Measurements from ENCODE around the gene EEFSEC.

The EEFSEC gene

DNA sequence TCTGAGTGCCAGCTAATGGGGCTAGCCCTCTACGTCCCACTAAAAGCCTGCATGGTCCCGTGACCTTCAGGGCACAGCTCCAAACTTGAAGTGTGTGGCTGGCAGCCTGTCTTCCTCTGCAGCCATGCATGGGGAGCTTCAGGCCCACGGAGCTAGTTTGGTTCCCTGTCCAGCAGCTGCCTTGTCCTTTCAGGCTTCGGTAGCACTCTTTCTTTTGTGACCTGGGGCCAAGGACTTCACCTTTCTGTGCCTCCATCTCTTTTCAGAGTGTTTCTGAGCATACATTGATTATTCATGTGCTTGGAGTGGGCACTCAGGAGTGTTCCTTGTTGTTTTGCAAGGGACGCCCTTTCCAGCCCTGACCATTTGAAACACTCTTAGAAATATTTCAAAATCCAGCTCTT, 158.2 kb downstream of the EEFSEC start:
- no peak for DNase-seq (ENCODE audit: low spot score)
- Histone ChIP-seq H2AFZ (ENCODE audit: low read length) (no peak overlapping the region), H3K23ac (ENCODE audit: low read depth, low read length, poor library complexity) (peak overlapping the region; percentile 45), H3K4me2 (ENCODE audit: insufficient read depth, low read length, poor library complexity, severe bottlenecking) (no peak overlapping the region), H3K79me1 (ENCODE audit: low read depth, low read length) (no peaks in the 10 kb centered on the region), H3K4me3 (ENCODE audit: low read length in 2 of 2) (no peak overlapping the region), H2AK5ac (ENCODE audit: low read depth, low read length) (no peak overlapping the region), H3K27ac (replicated peaks; ENCODE audit: low read length) (no peak overlapping the region), H4K8ac (ENCODE audit: low read depth, low read length) (no peak overlapping the region), H3K4ac (ENCODE audit: low read length) (no peak overlapping the region), H3K36me3 (replicated peaks in 1 of 2; ENCODE audit: control insufficient read depth in 2 of 2, insufficient read depth in 2 of 2, low read length in 2 of 2) (no peaks in the 10 kb centered on the region), H2BK120ac (ENCODE audit: low read depth, low read length) (no peak overlapping the region), H2BK12ac (ENCODE audit: low read length) (no peak overlapping the region), H4K91ac (ENCODE audit: low read depth, low read length, poor library complexity) (peak overlapping the region; percentile 23), H2BK5ac (ENCODE audit: low read length) (no peak overlapping the region), H3K27me3 (ENCODE audit: control insufficient read depth in 3 of 3, insufficient read depth in 3 of 3, low read depth in 1 of 3, low read length in 3 of 3) (no peaks in the 10 kb centered on the region), H3K18ac (ENCODE audit: low read length) (no peak overlapping the region), H3K14ac (ENCODE audit: low read length) (no peak overlapping the region), H3K4me1 (ENCODE audit: control insufficient read depth in 2 of 2, insufficient read depth in 1 of 2, low read depth in 1 of 2, low read length in 2 of 2) (peaks cover 2 to 3% of the 10 kb centered on the region in 2 donors), H2BK15ac (ENCODE audit: low read length) (no peak overlapping the region), H3K9me3 (replicated peaks in 1 of 2; ENCODE audit: control insufficient read depth in 2 of 2, insufficient read depth in 1 of 2, low read depth in 1 of 2, low read length in 2 of 2) (no peaks in the 10 kb centered on the region), H3K9ac (ENCODE audit: low read depth, low read length, poor library complexity) (no peak overlapping the region)
- WGBS, 2 donors (ENCODE audit: extremely low coverage in 2 of 2, insufficient read length in 2 of 2, insufficient replicate concordance in 1 of 2), result no CpG with 5 or more reads among the region's 5 CpGs

DNA sequence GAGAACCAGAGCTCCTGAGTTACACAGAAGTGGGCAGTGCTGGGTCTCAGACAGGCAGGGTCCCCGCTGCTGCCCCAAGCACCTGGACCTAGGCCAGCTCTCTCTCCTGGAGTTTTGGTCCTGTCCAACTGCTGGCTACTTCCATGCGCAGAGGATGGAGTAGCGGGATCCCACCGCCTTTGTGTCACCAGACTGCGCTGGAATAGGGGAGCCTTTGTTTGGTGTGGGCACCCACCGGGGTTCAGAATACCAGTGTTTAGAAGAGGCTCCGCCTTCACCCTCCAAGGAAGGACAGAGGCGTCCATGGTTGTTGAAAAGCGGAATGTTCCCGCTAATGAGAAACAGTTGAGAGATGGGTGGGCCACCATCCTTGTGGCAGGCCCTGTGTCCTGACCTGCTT, 159.0 kb downstream of the EEFSEC start:
- H3K4me1 ChIP-seq (ENCODE audit: control insufficient read depth in 2 of 2, insufficient read depth in 1 of 2, low read depth in 1 of 2, low read length in 2 of 2), result peaks cover 5 to 11% of the 10 kb centered on the region in 2 donors
- no peak overlapping the region for H2BK120ac ChIP-seq (ENCODE audit: low read depth, low read length)
- H3K9ac ChIP-seq (ENCODE audit: low read depth, low read length, poor library complexity), result no peak overlapping the region
- no peaks in the 10 kb centered on the region for H3K9me3 ChIP-seq (replicated peaks in 1 of 2; ENCODE audit: control insufficient read depth in 2 of 2, insufficient read depth in 1 of 2, low read depth in 1 of 2, low read length in 2 of 2)
- H3K27me3 ChIP-seq (ENCODE audit: control insufficient read depth in 3 of 3, insufficient read depth in 3 of 3, low read depth in 1 of 3, low read length in 3 of 3), result no peaks in the 10 kb centered on the region
- no peak overlapping the region for H3K23ac ChIP-seq (ENCODE audit: low read depth, low read length, poor library complexity)
- H3K36me3 ChIP-seq (replicated peaks in 1 of 2; ENCODE audit: control insufficient read depth in 2 of 2, insufficient read depth in 2 of 2, low read length in 2 of 2), result no peaks in the 10 kb centered on the region
- H2BK5ac ChIP-seq (ENCODE audit: low read length), result no peak overlapping the region
- no peak overlapping the region for H2BK15ac ChIP-seq (ENCODE audit: low read length)
- no CpG with 5 or more reads among the region's 10 CpGs for WGBS, 2 donors (ENCODE audit: extremely low coverage in 2 of 2, insufficient read length in 2 of 2, insufficient replicate concordance in 1 of 2)
- H4K91ac ChIP-seq (ENCODE audit: low read depth, low read length, poor library complexity), result no peak overlapping the region
- no peak for DNase-seq (ENCODE audit: low spot score)
- no peak overlapping the region for H3K4me3 ChIP-seq (ENCODE audit: low read length in 2 of 2)
- H3K14ac ChIP-seq (ENCODE audit: low read length), result no peak overlapping the region
- H4K8ac ChIP-seq (ENCODE audit: low read depth, low read length), result no peak overlapping the region
- H3K4ac ChIP-seq (ENCODE audit: low read length), result no peak overlapping the region
- H2AFZ ChIP-seq (ENCODE audit: low read length), result no peak overlapping the region
- H3K79me1 ChIP-seq (ENCODE audit: low read depth, low read length), result no peaks in the 10 kb centered on the region
- no peak overlapping the region for H2BK12ac ChIP-seq (ENCODE audit: low read length)
- H3K4me2 ChIP-seq (ENCODE audit: insufficient read depth, low read length, poor library complexity, severe bottlenecking), result no peak overlapping the region
- H3K18ac ChIP-seq (ENCODE audit: low read length), result no peak overlapping the region
- H3K27ac ChIP-seq (replicated peaks; ENCODE audit: low read length), result no peak overlapping the region
- H2AK5ac ChIP-seq (ENCODE audit: low read depth, low read length), result no peak overlapping the region

DNA sequence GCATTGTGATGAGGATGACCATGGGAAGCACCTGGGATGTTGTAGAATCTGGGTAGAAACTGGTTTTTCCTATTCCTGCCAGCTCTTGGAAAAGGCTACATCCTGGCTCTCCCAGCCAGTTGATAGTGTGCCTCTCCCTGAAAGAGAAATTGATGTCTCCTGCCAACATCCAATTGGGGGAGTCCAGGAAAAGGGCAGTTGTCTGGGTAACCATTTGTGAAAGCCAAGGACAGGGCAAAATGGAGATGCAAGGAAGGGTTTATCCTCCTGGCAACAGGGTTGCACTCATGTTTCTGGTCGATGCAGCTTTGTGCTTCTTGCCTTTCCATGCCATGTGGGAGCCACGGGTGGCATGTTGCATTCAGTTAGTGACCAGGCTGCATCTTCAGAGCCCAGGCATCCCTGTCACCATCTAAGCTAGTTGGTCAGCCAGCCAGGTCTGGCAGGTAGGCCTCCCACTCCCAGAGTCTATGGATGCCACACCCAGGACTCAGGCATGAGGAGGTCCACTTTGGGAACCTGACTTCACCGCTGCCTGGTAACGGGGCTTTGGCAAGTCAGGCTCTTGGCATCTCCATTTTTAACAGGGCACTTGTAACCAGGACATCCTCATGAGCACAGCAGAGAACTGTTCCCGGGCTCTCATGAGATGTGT, 159.9 kb downstream of the EEFSEC start:
- DNase-seq (ENCODE audit: low spot score), result no peak
- Histone ChIP-seq H3K18ac (ENCODE audit: low read length) (no peak overlapping the region), H3K4ac (ENCODE audit: low read length) (no peak overlapping the region), H3K27ac (replicated peaks; ENCODE audit: low read length) (no peak overlapping the region), H3K27me3 (ENCODE audit: control insufficient read depth in 3 of 3, insufficient read depth in 3 of 3, low read depth in 1 of 3, low read length in 3 of 3) (no peaks in the 10 kb centered on the region), H3K4me1 (ENCODE audit: control insufficient read depth in 2 of 2, insufficient read depth in 1 of 2, low read depth in 1 of 2, low read length in 2 of 2) (peaks cover 7 to 18% of the 10 kb centered on the region in 2 donors), H4K8ac (ENCODE audit: low read depth, low read length) (no peak overlapping the region), H2AK5ac (ENCODE audit: low read depth, low read length) (no peak overlapping the region), H3K79me1 (ENCODE audit: low read depth, low read length) (no peaks in the 10 kb centered on the region), H2AFZ (ENCODE audit: low read length) (no peak overlapping the region), H3K9me3 (replicated peaks in 1 of 2; ENCODE audit: control insufficient read depth in 2 of 2, insufficient read depth in 1 of 2, low read depth in 1 of 2, low read length in 2 of 2) (no peaks in the 10 kb centered on the region), H2BK12ac (ENCODE audit: low read length) (no peak overlapping the region), H3K36me3 (replicated peaks in 1 of 2; ENCODE audit: control insufficient read depth in 2 of 2, insufficient read depth in 2 of 2, low read length in 2 of 2) (no peaks in the 10 kb centered on the region), H3K14ac (ENCODE audit: low read length) (no peak overlapping the region), H2BK5ac (ENCODE audit: low read length) (no peak overlapping the region), H3K4me2 (ENCODE audit: insufficient read depth, low read length, poor library complexity, severe bottlenecking) (no peak overlapping the region), H3K9ac (ENCODE audit: low read depth, low read length, poor library complexity) (no peak overlapping the region), H3K4me3 (ENCODE audit: low read length in 2 of 2) (peak overlapping the region in 1 of 2 donors; percentile 37), H4K91ac (ENCODE audit: low read depth, low read length, poor library complexity) (no peak overlapping the region), H3K23ac (ENCODE audit: low read depth, low read length, poor library complexity) (no peak overlapping the region), H2BK15ac (ENCODE audit: low read length) (no peak overlapping the region), H2BK120ac (ENCODE audit: low read depth, low read length) (no peak overlapping the region)
- WGBS, 2 donors (ENCODE audit: extremely low coverage in 2 of 2, insufficient read length in 2 of 2, insufficient replicate concordance in 1 of 2), result no CpG with 5 or more reads among the region's 5 CpGs

DNA sequence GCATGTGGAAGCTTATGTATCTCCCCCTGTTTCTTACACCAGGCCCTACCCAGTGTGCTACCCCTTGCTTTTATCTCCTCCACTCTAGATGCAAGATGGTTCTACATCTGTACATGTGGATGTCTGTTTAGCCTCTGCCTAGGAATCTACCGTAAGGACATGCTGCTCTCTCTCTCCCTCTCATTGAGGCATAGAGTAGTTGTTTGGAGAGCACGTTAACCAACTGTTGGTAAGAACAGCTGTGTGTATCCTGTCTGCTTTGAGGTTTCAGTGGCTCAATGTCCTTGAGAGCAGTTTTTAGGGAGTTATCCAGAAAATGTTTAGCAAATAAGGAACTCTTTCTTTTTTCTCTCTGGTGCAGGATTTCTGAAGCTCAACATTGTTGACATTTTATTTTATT, 160.7 kb downstream of the EEFSEC start:
- Histone ChIP-seq H3K27me3 (ENCODE audit: control insufficient read depth in 3 of 3, insufficient read depth in 3 of 3, low read depth in 1 of 3, low read length in 3 of 3) (no peaks in the 10 kb centered on the region), H3K4ac (ENCODE audit: low read length) (no peak overlapping the region), H4K8ac (ENCODE audit: low read depth, low read length) (no peak overlapping the region), H3K23ac (ENCODE audit: low read depth, low read length, poor library complexity) (no peak overlapping the region), H3K27ac (replicated peaks; ENCODE audit: low read length) (no peak overlapping the region), H3K79me1 (ENCODE audit: low read depth, low read length) (no peaks in the 10 kb centered on the region), H3K36me3 (replicated peaks in 1 of 2; ENCODE audit: control insufficient read depth in 2 of 2, insufficient read depth in 2 of 2, low read length in 2 of 2) (no peaks in the 10 kb centered on the region), H2BK15ac (ENCODE audit: low read length) (no peak overlapping the region), H4K91ac (ENCODE audit: low read depth, low read length, poor library complexity) (no peak overlapping the region), H2BK12ac (ENCODE audit: low read length) (no peak overlapping the region), H3K4me2 (ENCODE audit: insufficient read depth, low read length, poor library complexity, severe bottlenecking) (no peak overlapping the region), H2BK5ac (ENCODE audit: low read length) (no peak overlapping the region), H3K9me3 (replicated peaks in 1 of 2; ENCODE audit: control insufficient read depth in 2 of 2, insufficient read depth in 1 of 2, low read depth in 1 of 2, low read length in 2 of 2) (no peaks in the 10 kb centered on the region), H3K14ac (ENCODE audit: low read length) (no peak overlapping the region), H2BK120ac (ENCODE audit: low read depth, low read length) (no peak overlapping the region), H3K9ac (ENCODE audit: low read depth, low read length, poor library complexity) (no peak overlapping the region), H2AK5ac (ENCODE audit: low read depth, low read length) (no peak overlapping the region), H3K4me3 (ENCODE audit: low read length in 2 of 2) (no peak overlapping the region), H3K4me1 (ENCODE audit: control insufficient read depth in 2 of 2, insufficient read depth in 1 of 2, low read depth in 1 of 2, low read length in 2 of 2) (peaks cover 7 to 18% of the 10 kb centered on the region in 2 donors), H3K18ac (ENCODE audit: low read length) (no peak overlapping the region), H2AFZ (ENCODE audit: low read length) (no peak overlapping the region)
- DNase-seq (ENCODE audit: low spot score), result no peak
- no CpG with 5 or more reads among the region's 2 CpGs for WGBS, 2 donors (ENCODE audit: extremely low coverage in 2 of 2, insufficient read length in 2 of 2, insufficient replicate concordance in 1 of 2)
